ENCODE data around the gene RAB1B. TPM values are rescaled to one million over a fixed set of nuclear protein-coding genes. Genes with fewer than 3 reads are reported as not detected.
"Not testable (repeated sequence)": the region's sequence is repeated elsewhere in the genome, so short reads cannot be mapped to it uniquely, and the experiment has no call there.

RAB1B gene
- polyA plus RNA-seq, 4 donors = 103 to 140 (median 121) TPM

- DNase-seq (ENCODE audit: low read depth in 4 of 4, low spot score in 3 of 4) = no peak
These were observed 26.5 kb downstream of the RAB1B start for GRCh38 chr11:66294626-66295620.

GRCh38 chr11:66297610-66298009 lies 29.2 kb downstream of the RAB1B start:
- no peak for DNase-seq (ENCODE audit: low read depth in 4 of 4, low spot score in 3 of 4)

- DNase-seq (ENCODE audit: low read depth in 4 of 4, low spot score in 3 of 4) = no peak
These were observed 30.7 kb downstream of the RAB1B start for GRCh38 chr11:66299186-66299585.

- DNase-seq (ENCODE audit: low read depth in 4 of 4, low spot score in 3 of 4) = no peak
These were observed 34.2 kb downstream of the RAB1B start for GRCh38 chr11:66302656-66303055.

- DNase-seq (ENCODE audit: low read depth in 4 of 4, low spot score in 3 of 4) = no peak
These were observed 41.0 kb downstream of the RAB1B start for GRCh38 chr11:66309475-66309874.

- DNase-seq (ENCODE audit: low read depth in 4 of 4, low spot score in 3 of 4) = no peak
These were observed 41.9 kb downstream of the RAB1B start for GRCh38 chr11:66310324-66310723.

- DNase-seq (ENCODE audit: low read depth in 4 of 4, low spot score in 3 of 4) = not testable (repeated sequence)
These were observed 42.5 kb downstream of the RAB1B start for GRCh38 chr11:66310803-66311440.

- DNase-seq (ENCODE audit: low read depth in 4 of 4, low spot score in 3 of 4) = no peak
These were observed 43.1 kb downstream of the RAB1B start for GRCh38 chr11:66311470-66311964.

- peak; percentile 70 to 86 (median 78) for DNase-seq (ENCODE audit: low read depth in 4 of 4, low spot score in 3 of 4)
These were observed 43.6 kb downstream of the RAB1B start for GRCh38 chr11:66311965-66312548.

- peak; percentile 87 to 96 (median 95) for DNase-seq (ENCODE audit: low read depth in 4 of 4, low spot score in 3 of 4)
These were observed 44.3 kb downstream of the RAB1B start for GRCh38 chr11:66312549-66313320.

GRCh38 chr11:66313321-66314185 lies 45.1 kb downstream of the RAB1B start:
- peak in 3 of 4 donors; percentile 60 to 73 (median 67) for DNase-seq (ENCODE audit: low read depth in 4 of 4, low spot score in 3 of 4)

- DNase-seq (ENCODE audit: low read depth in 4 of 4, low spot score in 3 of 4) = no peak
These were observed 45.7 kb downstream of the RAB1B start for GRCh38 chr11:66314186-66314501.

GRCh38 chr11:66314561-66315497 lies 46.4 kb downstream of the RAB1B start:
- DNase-seq (ENCODE audit: low read depth in 4 of 4, low spot score in 3 of 4) = no peak

- DNase-seq (ENCODE audit: low read depth in 4 of 4, low spot score in 3 of 4) = no peak
These were observed 47.1 kb downstream of the RAB1B start for GRCh38 chr11:66315498-66315885.

GRCh38 chr11:66315921-66316811 lies 47.7 kb downstream of the RAB1B start:
- DNase-seq (ENCODE audit: low read depth in 4 of 4, low spot score in 3 of 4) = no peak

GRCh38 chr11:66316849-66317251 lies 48.4 kb downstream of the RAB1B start, which contains the start of gene CD248:
CD248 (minus strand) TSS chr11:66317044; CDS start chr11:66317027, 17 bp downstream.
- peak in 2 of 4 donors; percentile 51 to 66 for DNase-seq (ENCODE audit: low read depth in 4 of 4, low spot score in 3 of 4)

GRCh38 chr11:66317322-66317722 lies 48.9 kb downstream of the RAB1B start:
- peak in 1 of 4 donors; percentile 60 for DNase-seq (ENCODE audit: low read depth in 4 of 4, low spot score in 3 of 4)
